Esophagus muscularis mucosa (tissue), 4 donors: ENCODE data around the gene SYCP2. TPM values are rescaled to one million over a fixed set of nuclear protein-coding genes. Genes with fewer than 3 reads are reported as not detected.

ENCODE experiments used
- DNase-seq: peaks from one replicate; pipeline ENCODE4 v3.0.0-alpha.2; 2017; ENCODE audit errors: extremely low spot score
- H3K27ac ChIP-seq, 4 donors: fragments of 200-600 bp; sonication (generic); replicated peaks in 1 of 4; 1 replicate in 3 of 4; 2 replicates in 1 of 4; pipeline ENCODE4 v1.5.1; 2016 to 2019; ENCODE audit warnings: mild to moderate bottlenecking in 1 of 4
- H3K27me3 ChIP-seq, 4 donors: fragments of 200-600 bp; sonication (generic); one replicate each; pipeline versions ENCODE4 v1.5.1 to v1.6.0; 2016 to 2019
- H3K36me3 ChIP-seq, 4 donors: fragments of 200-600 bp; sonication (generic); one replicate each; pipeline ENCODE4 v1.5.1; 2016 to 2019
- H3K4me1 ChIP-seq, 4 donors: fragments of 200-600 bp; sonication (generic); one replicate each; pipeline ENCODE4 v1.5.1; 2016 to 2019
- H3K4me3 ChIP-seq, 4 donors: fragments of 200-600 bp; sonication (generic); 1 replicate in 2 of 4; 2 replicates in 2 of 4; pipeline ENCODE4 v1.5.1; 2016 to 2019; ENCODE audit warnings: mild to moderate bottlenecking in 4 of 4, moderate library complexity in 1 of 4
- H3K9me3 ChIP-seq, 4 donors: fragments of 200-600 bp; sonication (generic); 1 replicate in 3 of 4; 2 replicates in 1 of 4; pipeline ENCODE4 v1.5.1; 2016 to 2019
- CTCF ChIP-seq, 3 experiments: fragments of 200-600 bp in 2 of 3; fragments of 450-650 bp in 1 of 3; sonication (generic) in 2 of 3; IDR thresholded peaks; one replicate each; pipeline ENCODE4 v1.5.1; 2017 to 2019; ENCODE audit warnings: antibody characterized with exemption in 3 of 3, mild to moderate bottlenecking in 2 of 3, moderate library complexity in 1 of 3
- EP300 ChIP-seq: sonication (generic); formaldehyde crosslinking; IDR thresholded peaks from one replicate; pipeline ENCODE4 v1.6.1; 2017; ENCODE audit warnings: antibody characterized with exemption
- POLR2A ChIP-seq: fragments of 450-650 bp; IDR thresholded peaks from one replicate; pipeline ENCODE4 v1.6.1; 2017; ENCODE audit warnings: antibody characterized with exemption, moderate library complexity, mild to moderate bottlenecking, low read depth
- POLR2AphosphoS5 ChIP-seq, 2 donors: sonication (generic); formaldehyde crosslinking; IDR thresholded peaks; one replicate each; pipeline ENCODE4 v1.6.1; 2017; ENCODE audit warnings: antibody characterized with exemption in 2 of 2
- WGBS: methylation state at CpG from one replicate; pipeline ENCODE4 v1.1.5; 2018; 5-methylcytosine and 5-hydroxymethylcytosine counted together
- intact Hi-C: fragments of 100-400 bp; cut with DNase I; formaldehyde crosslinking; loops from one replicate; pipeline ENCODE4 v1.15.1; 2023
- total RNA-seq, 4 donors: library from RNA; depleted of rRNA; stranded (reverse); fragments of >200 nt; gene quantifications; one replicate each; pipeline versions ENCODE4 v1.1.0 to v1.2.1, GENCODE V29; 2016

The SYCP2 gene
- total RNA-seq, 4 donors from 2014 or later, result 0.52 to 3.5 (median 1.0) TPM

- Histone ChIP-seq H3K4me3 (no peak overlapping the region), H3K9me3 (no peaks in the 10 kb centered on the region), H3K4me1 (no peaks in the 10 kb centered on the region), H3K27me3 (peaks cover 0 to 4% (median 0%) of the 10 kb centered on the region in 4 donors), H3K36me3 (no peaks in the 10 kb centered on the region), H3K27ac (no peak overlapping the region)
- intact Hi-C loops, result no loop called here
- WGBS, result 76% methylated on average over 4 of the region's 4 CpGs
- no peak for DNase-seq
- TF ChIP-seq POLR2AphosphoS5 (IDR thresholded peaks at IDR 0.05) (no peak), EP300 (no peak), CTCF (IDR thresholded peaks at IDR 0.05) (no peak), POLR2A (no peak)
These were observed 20.8 kb downstream of the SYCP2 start for GRCh38 chr20:59912609-59913008.

GRCh38 chr20:59911041-59911440, 22.4 kb downstream of the SYCP2 start:
- no peak overlapping the region for H3K4me3 ChIP-seq
- H3K27ac ChIP-seq, result no peak overlapping the region
- intact Hi-C loops, result no loop called here
- TF ChIP-seq POLR2A, result no peak
- no peak for TF ChIP-seq EP300
- H3K4me1 ChIP-seq, result no peaks in the 10 kb centered on the region
- no peaks in the 10 kb centered on the region for H3K36me3 ChIP-seq
- H3K27me3 ChIP-seq, result peaks cover 0 to 4% (median 0%) of the 10 kb centered on the region in 4 donors
- no peak for DNase-seq
- 91% methylated on average over 2 of the region's 2 CpGs for WGBS
- no peaks in the 10 kb centered on the region for H3K9me3 ChIP-seq

- no peak for DNase-seq
- WGBS, result 95% methylated on average over 5 of the region's 5 CpGs
- Histone ChIP-seq H3K4me1 (no peaks in the 10 kb centered on the region), H3K9me3 (no peaks in the 10 kb centered on the region), H3K27me3 (peaks cover 0 to 4% (median 0%) of the 10 kb centered on the region in 4 donors), H3K27ac (no peak overlapping the region), H3K36me3 (no peaks in the 10 kb centered on the region), H3K4me3 (no peak overlapping the region)
- TF ChIP-seq CTCF (IDR thresholded peaks at IDR 0.05), result no peak
- no peak for TF ChIP-seq POLR2A
- no peak for TF ChIP-seq POLR2AphosphoS5 (IDR thresholded peaks at IDR 0.05)
- no peak for TF ChIP-seq EP300
- intact Hi-C loops, result no loop called here
These were observed 24.6 kb downstream of the SYCP2 start for GRCh38 chr20:59908855-59909254.

GRCh38 chr20:59903621-59904020, 29.8 kb downstream of the SYCP2 start:
- intact Hi-C loops, result no loop called here
- H3K4me3 ChIP-seq, result no peak overlapping the region
- TF ChIP-seq POLR2A (no peak), POLR2AphosphoS5 (IDR thresholded peaks at IDR 0.05) (no peak), CTCF (IDR thresholded peaks at IDR 0.05) (no peak), EP300 (no peak)
- no peaks in the 10 kb centered on the region for H3K36me3 ChIP-seq
- 89% methylated on average over 1 of the region's 1 CpG for WGBS
- H3K27ac ChIP-seq, result no peak overlapping the region
- no peaks in the 10 kb centered on the region for H3K9me3 ChIP-seq
- peaks cover 0 to 2% (median 0%) of the 10 kb centered on the region in 4 donors for H3K27me3 ChIP-seq
- H3K4me1 ChIP-seq, result no peaks in the 10 kb centered on the region
- DNase-seq, result no peak

- TF ChIP-seq CTCF (IDR thresholded peaks at IDR 0.05) (no peak), POLR2A (no peak), EP300 (no peak), POLR2AphosphoS5 (IDR thresholded peaks at IDR 0.05) (no peak)
- no peaks in the 10 kb centered on the region for H3K27me3 ChIP-seq
- no peak for DNase-seq
- H3K27ac ChIP-seq, result no peak overlapping the region
- H3K9me3 ChIP-seq, result no peaks in the 10 kb centered on the region
- no peak overlapping the region for H3K4me3 ChIP-seq
- WGBS, result 98% methylated on average over 3 of the region's 3 CpGs
- no peaks in the 10 kb centered on the region for H3K4me1 ChIP-seq
- intact Hi-C loops, result no loop called here
- H3K36me3 ChIP-seq, result no peaks in the 10 kb centered on the region
These were observed 31.0 kb downstream of the SYCP2 start for GRCh38 chr20:59902470-59902869.
